CD4-positive, alpha-beta T cell treated with Interleukin-2 at 100 ng/mL for 4 hours (primary cell): ENCODE measurements around the gene CDC25A.

ENCODE experiments used
- DNase-seq: peaks from one replicate; pipeline ENCODE4 v3.0.0-alpha.2; 2020; ENCODE audit warnings: low spot score

CDC25A gene

GRCh38 chr3:48140936-48141603 is 47.1 kb downstream of the CDC25A start:
- no peak for DNase-seq

- no peak for DNase-seq
Observed at GRCh38 chr3:48140336-48140757, 47.9 kb downstream of the CDC25A start.

GRCh38 chr3:48137425-48137999 is 50.7 kb downstream of the CDC25A start:
- no peak for DNase-seq

GRCh38 chr3:48135552-48136495 is 52.4 kb downstream of the CDC25A start:
- no peak for DNase-seq

- no peak for DNase-seq
Observed at GRCh38 chr3:48130321-48130904, 57.8 kb downstream of the CDC25A start.

- no peak for DNase-seq
Observed at GRCh38 chr3:48129921-48130320, 58.3 kb downstream of the CDC25A start.

- DNase-seq: no peak
Observed at GRCh38 chr3:48128774-48129173, 59.4 kb downstream of the CDC25A start.

GRCh38 chr3:48125886-48126622 is 62.2 kb downstream of the CDC25A start:
- no peak for DNase-seq

- DNase-seq: no peak
Observed at GRCh38 chr3:48125013-48125705, 63.1 kb downstream of the CDC25A start.

- DNase-seq: no peak
Observed at GRCh38 chr3:48123346-48123745, 64.9 kb downstream of the CDC25A start.

GRCh38 chr3:48122504-48122903 is 65.7 kb downstream of the CDC25A start:
- no peak for DNase-seq

GRCh38 chr3:48120223-48120622 is 68.0 kb downstream of the CDC25A start:
- DNase-seq: no peak

- DNase-seq: no peak
Observed at GRCh38 chr3:48119505-48120193, 68.6 kb downstream of the CDC25A start.

- no peak for DNase-seq
Observed at GRCh38 chr3:48118928-48119327, 69.3 kb downstream of the CDC25A start.

GRCh38 chr3:48118322-48118721 is 69.9 kb downstream of the CDC25A start:
- no peak for DNase-seq

- DNase-seq: no peak
Observed at GRCh38 chr3:48112813-48113212, 75.4 kb downstream of the CDC25A start.

- peak; percentile 32 for DNase-seq
Observed at GRCh38 chr3:48112108-48112791, 76.0 kb downstream of the CDC25A start.

- no peak for DNase-seq
Observed at GRCh38 chr3:48110463-48110862, 77.8 kb downstream of the CDC25A start.

- no peak for DNase-seq
Observed at GRCh38 chr3:48107227-48107626, 81.0 kb downstream of the CDC25A start.
